ENCODE measurements around the gene SLC25A23. TPM values are rescaled to one million over a fixed set of nuclear protein-coding genes. Genes with fewer than 3 reads are reported as not detected.

SLC25A23 gene
- total and polyA plus RNA-seq, 2 of the 4 experiments (the other 2 are of a cell fraction), result 7.0 to 7.6 TPM

- H3K9me1 ChIP-seq (ENCODE audit: insufficient read depth, low read length), result no peaks in the 10 kb centered on the region; the same call in 1 of the 2 replicates
- no peak overlapping the region for H3K4me2 ChIP-seq (ENCODE audit: low read depth, low read length)
- H3K79me1 ChIP-seq (ENCODE audit: low read depth in 1 of 2, low read length in 2 of 2), result peaks cover 0 to 12% of the 10 kb centered on the region in 2 experiments; a peak in 2 of 4 replicates
- DNase-seq, result no peak
- no peak overlapping the region for H2BK20ac ChIP-seq (ENCODE audit: low read depth, low read length)
- H2BK120ac ChIP-seq (ENCODE audit: low read depth, low read length), result no peak overlapping the region
- no peak overlapping the region for H3K23ac ChIP-seq (ENCODE audit: low read depth, low read length)
- no peak overlapping the region for H4K5ac ChIP-seq (ENCODE audit: low read depth, low read length)
- CTCF ChIA-PET, result no interaction called here
- TF ChIP-seq BHLHE40 (IDR thresholded peaks at IDR 0.05; ENCODE audit: low read depth, low read length) (no peak), ELK1 (IDR thresholded peaks at IDR 0.05; ENCODE audit: borderline replicate concordance, low read depth, low read length) (no peak), RAD21 (IDR thresholded peaks at IDR 0.05; ENCODE audit: low read length) (no peak), MAFK (IDR thresholded peaks at IDR 0.05; ENCODE audit: low read depth, low read length) (no peak), POLR2A (IDR thresholded peaks at IDR 0.05; ENCODE audit: low read depth, low read length) (no peak), CHD1 (IDR thresholded peaks at IDR 0.05; ENCODE audit: low read depth, low read length) (no peak), RFX5 (IDR thresholded peaks at IDR 0.05; ENCODE audit: low read depth, low read length) (no peak), SMC3 (IDR thresholded peaks at IDR 0.05; ENCODE audit: low read depth, low read length) (no peak), CTCF (conservative IDR thresholded peaks at IDR 0.05; ENCODE audit: low read depth, low read length) (no peak), CEBPB (IDR thresholded peaks at IDR 0.05; ENCODE audit: low read depth, low read length) (no peak), MAZ (IDR thresholded peaks at IDR 0.05; ENCODE audit: borderline replicate concordance, low read depth, low read length) (no peak), MXI1 (IDR thresholded peaks at IDR 0.05; ENCODE audit: borderline replicate concordance, low read depth, low read length) (no peak), RCOR1 (IDR thresholded peaks at IDR 0.05; ENCODE audit: insufficient replicate concordance, low read length) (no peak), USF2 (IDR thresholded peaks at IDR 0.05; ENCODE audit: low read depth, low read length) (no peak), FOS (IDR thresholded peaks at IDR 0.05; ENCODE audit: low read depth, low read length) (no peak), NFE2L2 (IDR thresholded peaks at IDR 0.05; ENCODE audit: low read depth, low read length) (no peak)
- no peak overlapping the region for H2AK5ac ChIP-seq (ENCODE audit: low read depth, low read length)
- no peak overlapping the region for H3K56ac ChIP-seq (ENCODE audit: extremely low read depth, insufficient read depth, low read length)
- H2AFZ ChIP-seq (replicated peaks; ENCODE audit: low read length, poor library complexity), result no peak overlapping the region
- intact Hi-C loops (cut with micrococcal nuclease), result loop anchor here (10.0 kb wide), 1 partner anchor 368 kb away; no protein-coding TSS in a partner anchor
- H3K27me3 ChIP-seq (ENCODE audit: control insufficient read depth, insufficient read depth, low read length), result no peaks in the 10 kb centered on the region
- no TSS peak for BruUV-seq (replicated peaks)
- dilution Hi-C loops (cut with HindIII; ENCODE audit: low sequenced_read_pairs, unreplicated experiment), result no loop called here
- no peak overlapping the region for H4K8ac ChIP-seq (ENCODE audit: low read depth in 2 of 2, low read length in 2 of 2)
- H2AK9ac ChIP-seq (replicated peaks; ENCODE audit: low read depth, low read length, poor library complexity), result no peak overlapping the region
- H3K4ac ChIP-seq (ENCODE audit: low read depth, low read length), result no peak overlapping the region
- no peaks in the 10 kb centered on the region for H3K4me1 ChIP-seq (ENCODE audit: control insufficient read depth, insufficient read depth, low read length)
- no CpG with 5 or more reads among the region's 10 CpGs for WGBS, 2 experiments (ENCODE audit: extremely low coverage in 2 of 2, insufficient read length in 1 of 2)
- peaks cover 48% of the 10 kb centered on the region for H3K36me3 ChIP-seq (ENCODE audit: control insufficient read depth, insufficient read depth, low read length)
- no peak overlapping the region for H3K18ac ChIP-seq (ENCODE audit: low read depth, low read length)
- H2BK5ac ChIP-seq (ENCODE audit: low read depth, low read length, poor library complexity, severe bottlenecking), result no peak overlapping the region
- no peak overlapping the region for H3K14ac ChIP-seq (replicated peaks; ENCODE audit: low read depth, low read length)
- no peak for ATAC-seq (ENCODE audit: low read depth)
- no peak overlapping the region for H2BK15ac ChIP-seq (ENCODE audit: low read depth, low read length)
- H3K4me3 ChIP-seq (ENCODE audit: insufficient read depth, low read depth, low read length), result no peak overlapping the region
- no peak overlapping the region for H4K91ac ChIP-seq (ENCODE audit: insufficient read depth, low read depth, low read length)
- in situ Hi-C loops (cut with MboI; ENCODE audit: low sequenced_read_pairs), result no loop called here
- no peak overlapping the region for H3K9ac ChIP-seq (ENCODE audit: low read depth, low read length)
- POLR2A ChIA-PET (ENCODE audit: unreplicated experiment), result no interaction called here
- H4K20me1 ChIP-seq (ENCODE audit: insufficient read depth, low read length), result peaks cover 11% of the 10 kb centered on the region
- H3K9me3 ChIP-seq (ENCODE audit: control insufficient read depth, insufficient read depth, low read length), result no peaks in the 10 kb centered on the region
- H3K27ac ChIP-seq (ENCODE audit: insufficient read depth, low read length), result no peak overlapping the region
Observed at GRCh38 chr19:6413291-6413690, 46.3 kb downstream of the SLC25A23 start.
